Neural progenitor cell (in vitro differentiated cells): Measurements from ENCODE around the gene TRIM46.

Experiments used
- CTCF ChIP-seq: fragments of 200-600 bp; sonication (generic); IDR thresholded peaks from 2 replicates; pipeline ENCODE4 v1.5.1; 2017; ENCODE audit warnings: antibody characterized with exemption, mild to moderate bottlenecking
- EZH2 ChIP-seq: fragments of 200-600 bp; sonication (generic); IDR thresholded peaks from 2 replicates; pipeline ENCODE4 v1.6.1; 2017; ENCODE audit warnings: antibody characterized with exemption, mild to moderate bottlenecking, moderate library complexity
- EZH2phosphoT487 ChIP-seq: fragments of 200-600 bp; sonication (generic); IDR thresholded peaks from 2 replicates; pipeline ENCODE4 v1.6.1; 2017; ENCODE audit warnings: antibody characterized with exemption

DNA sequence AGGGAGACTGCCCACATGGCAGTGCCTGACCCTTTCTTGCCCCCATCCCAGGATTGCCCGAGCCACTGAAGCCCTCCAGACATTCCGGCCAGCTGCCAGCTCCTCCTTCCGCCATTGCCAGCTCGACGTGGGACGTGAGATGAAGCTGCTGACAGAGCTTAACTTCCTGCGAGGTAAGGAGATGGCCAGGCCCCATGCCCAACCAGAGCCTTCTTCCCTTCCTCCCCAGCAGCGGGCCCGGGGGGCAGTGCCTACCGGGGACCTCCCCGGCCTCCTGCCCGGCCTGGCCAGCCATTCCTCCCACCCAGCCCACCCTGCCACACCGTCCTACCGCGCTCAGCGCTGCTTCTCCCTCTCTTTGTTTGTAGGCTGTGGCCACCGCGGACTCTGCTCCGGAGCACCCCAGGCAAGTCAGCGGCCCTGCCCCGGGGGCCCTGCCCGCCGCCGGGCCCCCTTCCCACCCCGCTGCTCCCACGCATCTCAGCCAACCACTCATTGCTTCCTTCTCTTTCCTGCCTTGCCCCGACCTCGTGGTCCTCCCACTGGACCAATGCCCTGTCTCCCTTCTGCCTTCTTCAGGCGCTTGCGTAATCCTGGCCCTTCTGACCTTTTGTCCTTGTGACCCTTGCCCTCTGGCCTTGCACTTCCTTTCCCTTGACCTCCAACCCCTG, 4.9 kb downstream of the TRIM46 start:
- TF ChIP-seq EZH2 (no peak), CTCF (no peak), EZH2phosphoT487 (no peak)
